DMS153 treated with DMSO at 0.1 percent for 48 hours (cell line): ENCODE data around the gene POGK.

Experiments used
- DNase-seq: peaks from one replicate; lab custom pipeline; 2025; ENCODE audit not compliant: unreplicated experiment; lab: John Stamatoyannopoulos, UW

Gene POGK

GRCh38 chr1:166900987-166901386, 61.7 kb downstream of the POGK start:
- DNase-seq = no peak

GRCh38 chr1:166902279-166902678, 63.0 kb downstream of the POGK start:
- no peak for DNase-seq

GRCh38 chr1:166903232-166903631, 64.0 kb downstream of the POGK start:
- no peak for DNase-seq

- DNase-seq = no peak
Observed at GRCh38 chr1:166905136-166905535, 65.9 kb downstream of the POGK start.

- DNase-seq = no peak
Observed at GRCh38 chr1:166905900-166906299, 66.6 kb downstream of the POGK start.
